HG02623 (cell line): ENCODE data around the gene DDX41.
"Not testable (repeated sequence)": the region's sequence is repeated elsewhere in the genome, so short reads cannot be mapped to it uniquely, and the experiment has no call there.

Experiments
- ATAC-seq: cut with Tn5 transposase; IDR thresholded peaks from one replicate; pipeline ENCODE4 v1.9.1; 2021; ENCODE audit warnings: moderate library complexity; ENCODE audit not compliant: unreplicated experiment

Gene DDX41

GRCh38 chr5:177485753-177486152, 31.0 kb downstream of the DDX41 start:
- ATAC-seq = not testable (repeated sequence)

- ATAC-seq = no peak
These were observed 31.7 kb downstream of the DDX41 start for GRCh38 chr5:177484902-177485549.

GRCh38 chr5:177483994-177484901, 32.5 kb downstream of the DDX41 start:
- no peak for ATAC-seq

GRCh38 chr5:177483042-177483441, 33.7 kb downstream of the DDX41 start:
- no peak for ATAC-seq

- no peak for ATAC-seq
These were observed 34.4 kb downstream of the DDX41 start for GRCh38 chr5:177482359-177482795.

- ATAC-seq = no peak
These were observed 37.0 kb downstream of the DDX41 start for GRCh38 chr5:177479774-177480173.

GRCh38 chr5:177478711-177479646, 37.8 kb downstream of the DDX41 start:
- ATAC-seq = no peak

GRCh38 chr5:177477701-177478477, 38.9 kb downstream of the DDX41 start:
- no peak for ATAC-seq

- no peak for ATAC-seq
These were observed 40.1 kb downstream of the DDX41 start for GRCh38 chr5:177476531-177477233.

- ATAC-seq = no peak
These were observed 41.0 kb downstream of the DDX41 start for GRCh38 chr5:177475563-177476427.

- no peak for ATAC-seq
These were observed 41.8 kb downstream of the DDX41 start for GRCh38 chr5:177474846-177475562.

- no peak for ATAC-seq
These were observed 42.7 kb downstream of the DDX41 start for GRCh38 chr5:177474002-177474476.

GRCh38 chr5:177473443-177474001, 43.2 kb downstream of the DDX41 start, which contains the start of gene DBN1:
TSS of gene DBN1 (minus strand) at chr5:177473634. CDS start at chr5:177473521, 113 bp downstream.
- no peak for ATAC-seq

GRCh38 chr5:177472460-177473442, 44.0 kb downstream of the DDX41 start:
- no peak for ATAC-seq

GRCh38 chr5:177471610-177472356, 45.0 kb downstream of the DDX41 start:
- no peak for ATAC-seq
